Cardiac muscle cell (in vitro differentiated cells and primary cell): Measurements from ENCODE around the gene JARID2. TPM values are rescaled to one million over a fixed set of nuclear protein-coding genes. Genes with fewer than 3 reads are reported as not detected.

Experiments
- DNase-seq, 2 donors: peaks; one replicate each; pipeline versions ENCODE4 v3.0.0 to v3.0.0-alpha.2; 2010 to 2017; ENCODE audit warnings: low read depth in 1 of 2, low spot score in 1 of 2
- H3K27ac ChIP-seq: fragments of 200-600 bp; sonication (generic); 2 replicates; pipeline ENCODE4 v1.5.1; 2016
- H3K27me3 ChIP-seq: fragments of 200-600 bp; sonication (generic); 2 replicates; pipeline ENCODE4 v1.6.0; 2016; ENCODE audit warnings: control low read depth
- H3K36me3 ChIP-seq: fragments of 200-600 bp; sonication (generic); 2 replicates; pipeline ENCODE4 v1.5.1; 2016; ENCODE audit warnings: control low read depth
- H3K4me1 ChIP-seq: fragments of 200-600 bp; sonication (generic); 2 replicates; pipeline ENCODE4 v1.8.1; 2017; ENCODE audit warnings: low read depth, mild to moderate bottlenecking, mixed run types
- H3K4me3 ChIP-seq: fragments of 200-600 bp; sonication (generic); 2 replicates; pipeline ENCODE4 v1.5.1; 2016; ENCODE audit warnings: mild to moderate bottlenecking
- H3K9me3 ChIP-seq: fragments of 200-600 bp; sonication (generic); 2 replicates; pipeline ENCODE4 v1.5.1; 2017; ENCODE audit warnings: low read depth, mild to moderate bottlenecking, control low read depth
- CTCF ChIP-seq: IDR thresholded peaks from 2 replicates; pipeline ENCODE4 v1.5.1; 2012; ENCODE audit warnings: low read depth, mild to moderate bottlenecking, low read length
- polyA plus RNA-seq: library from polyadenylated mRNA; unstranded; fragments of >200 nt; fragmentation: Nextera tagmentation; extraction: Ambion mirVana; gene quantifications from 2 replicates; pipeline ENCODE4 v1.2.1, GENCODE V29; 2016
- total RNA-seq: library from RNA; depleted of rRNA; stranded (reverse); fragments of >200 nt; gene quantifications from 2 replicates; pipeline ENCODE4 v1.2.3, GENCODE V29; 2016

The JARID2 gene
- total and polyA plus RNA-seq, 2 experiments from 2014 or later, result 9.7 to 26.4 TPM

DNA sequence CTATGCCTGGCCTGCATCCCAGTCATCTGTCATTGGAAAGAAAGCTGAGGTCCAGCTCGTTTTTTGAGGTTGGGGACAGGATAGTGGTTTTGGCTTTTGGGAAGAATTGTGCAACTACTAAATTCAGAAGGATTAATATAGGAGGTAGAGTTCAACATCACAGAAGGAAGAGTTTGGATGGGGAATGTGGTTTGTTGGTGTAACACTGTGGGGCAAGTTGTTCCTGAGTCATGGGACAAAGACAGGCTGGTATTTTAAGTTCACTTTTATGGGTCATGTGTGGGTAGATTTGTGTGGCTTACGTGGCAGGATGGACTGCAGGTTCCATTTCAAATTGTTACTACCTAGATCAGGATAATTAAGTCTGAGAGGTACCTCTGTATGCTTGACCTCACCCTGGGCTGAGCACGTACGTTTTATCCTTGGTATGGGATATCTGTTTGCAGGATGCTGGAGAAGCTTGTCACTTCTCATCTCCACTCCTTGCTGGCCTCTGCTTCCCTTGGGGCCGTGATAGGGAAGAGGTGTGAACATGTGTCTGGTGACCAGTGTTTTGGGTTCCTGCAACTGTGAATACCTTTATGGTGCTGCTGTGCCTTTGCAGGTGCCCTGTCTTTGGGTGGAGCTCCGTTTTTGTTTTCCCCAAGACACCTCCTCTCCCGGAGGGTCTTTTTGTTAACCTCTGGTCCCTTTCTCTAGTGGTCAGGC is 177.6 kb downstream of the JARID2 start:
- no peaks in the 10 kb centered on the region for H3K36me3 ChIP-seq
- DNase-seq, result no peak
- H3K27me3 ChIP-seq, result no peaks in the 10 kb centered on the region
- no peak overlapping the region for H3K4me3 ChIP-seq
- no peak for TF ChIP-seq CTCF
- H3K9me3 ChIP-seq, result no peaks in the 10 kb centered on the region
- no peak overlapping the region for H3K27ac ChIP-seq
- H3K4me1 ChIP-seq, result peaks cover 35% of the 10 kb centered on the region

GRCh38 chr6:15425947-15426346 is 180.1 kb downstream of the JARID2 start:
- Histone ChIP-seq H3K27me3 (no peaks in the 10 kb centered on the region), H3K27ac (no peak overlapping the region), H3K4me3 (no peak overlapping the region), H3K4me1 (peaks cover 44% of the 10 kb centered on the region), H3K9me3 (no peaks in the 10 kb centered on the region), H3K36me3 (no peaks in the 10 kb centered on the region)
- no peak for DNase-seq
- no peak for TF ChIP-seq CTCF

DNA sequence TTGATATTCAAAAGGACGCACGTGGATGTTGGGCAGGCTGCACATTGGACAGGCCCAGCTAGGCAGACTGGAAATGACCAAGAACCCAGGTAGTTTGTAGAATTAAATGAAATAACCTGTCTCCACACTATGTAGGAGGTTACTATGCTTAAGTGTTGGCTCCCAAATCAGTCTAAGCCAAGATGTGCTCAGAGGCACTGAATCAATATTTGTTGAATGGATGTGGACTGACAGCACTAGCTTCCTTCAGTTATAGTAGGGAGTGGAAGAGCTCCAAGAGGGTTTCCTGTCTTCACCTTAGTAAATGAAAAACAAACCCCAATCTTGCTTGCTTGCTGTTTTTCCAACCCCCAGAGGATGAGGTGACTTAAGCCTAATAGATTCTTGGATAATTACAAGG is 180.5 kb downstream of the JARID2 start:
- H3K27ac ChIP-seq, result no peak overlapping the region
- H3K4me1 ChIP-seq, result peaks cover 46% of the 10 kb centered on the region
- TF ChIP-seq CTCF, result no peak
- H3K4me3 ChIP-seq, result no peak overlapping the region
- no peaks in the 10 kb centered on the region for H3K27me3 ChIP-seq
- DNase-seq, result no peak
- no peaks in the 10 kb centered on the region for H3K9me3 ChIP-seq
- H3K36me3 ChIP-seq, result no peaks in the 10 kb centered on the region

DNA sequence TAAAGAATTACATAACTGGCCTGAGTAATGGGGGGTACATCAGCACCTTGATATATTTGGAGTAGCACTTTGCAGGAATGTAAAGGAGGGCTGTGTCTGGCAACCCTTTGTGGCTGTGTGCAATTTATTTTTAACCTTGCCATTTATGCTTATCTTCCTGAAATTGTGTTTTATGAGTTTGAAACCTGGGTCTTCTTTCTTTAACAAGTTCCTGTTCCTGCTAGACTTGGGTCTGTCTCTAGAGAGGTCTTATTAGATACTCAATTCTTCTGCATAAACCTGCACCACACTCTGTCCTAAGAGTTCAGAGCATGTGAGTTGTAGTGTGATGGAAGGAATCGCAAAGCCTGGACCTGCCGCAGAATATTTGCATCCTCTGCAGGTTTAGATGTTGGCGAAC is 181.0 kb downstream of the JARID2 start:
- DNase-seq, result no peak
- Histone ChIP-seq H3K4me3 (no peak overlapping the region), H3K36me3 (no peaks in the 10 kb centered on the region), H3K27ac (no peak overlapping the region), H3K9me3 (no peaks in the 10 kb centered on the region), H3K27me3 (no peaks in the 10 kb centered on the region), H3K4me1 (peaks cover 50% of the 10 kb centered on the region)
- TF ChIP-seq CTCF, result no peak

GRCh38 chr6:15427331-15428070 is 181.6 kb downstream of the JARID2 start:
- Histone ChIP-seq H3K4me1 (peaks cover 56% of the 10 kb centered on the region), H3K4me3 (no peak overlapping the region), H3K27me3 (no peaks in the 10 kb centered on the region), H3K27ac (no peak overlapping the region), H3K36me3 (no peaks in the 10 kb centered on the region), H3K9me3 (no peaks in the 10 kb centered on the region)
- DNase-seq, result no peak
- TF ChIP-seq CTCF, result no peak
